HepG2 (cell line): ENCODE results near the gene PPP2R2C. TPM values are rescaled to one million over a fixed set of nuclear protein-coding genes. Genes with fewer than 3 reads are reported as not detected.

Experiments
- HBP1 ChIP-seq: IDR thresholded peaks from 2 replicates; pipeline ENCODE4 v1.6.1; 2016; ENCODE audit warnings: low read depth, control low read depth
- IRX3 ChIP-seq: sonication (generic); formaldehyde crosslinking; IDR thresholded peaks from 2 replicates; pipeline ENCODE4 v1.8.1; 2023; ENCODE audit warnings: mild to moderate bottlenecking, low read depth, missing genetic modification reagents, borderline replicate concordance
- MAZ ChIP-seq, 2 experiments: sonication (generic) in 1 of 2; formaldehyde crosslinking in 1 of 2; IDR thresholded peaks; 2 replicates each; pipeline versions ENCODE4 v1.5.0 to v1.6.1; 2012 to 2020; ENCODE audit warnings: low read depth in 2 of 2, mild to moderate bottlenecking in 2 of 2, borderline replicate concordance in 1 of 2, improper control_type of control experiment in 1 of 2, low read length in 1 of 2, missing genetic modification reagents in 1 of 2, moderate library complexity in 1 of 2
- MED8 ChIP-seq: sonication (generic); formaldehyde crosslinking; IDR thresholded peaks from 2 replicates; pipeline ENCODE4 v1.8.1; 2023; ENCODE audit warnings: mild to moderate bottlenecking, missing genetic modification reagents; ENCODE audit not compliant: insufficient replicate concordance
- MTF1 ChIP-seq: sonication (generic); formaldehyde crosslinking; IDR thresholded peaks from 2 replicates; pipeline ENCODE4 v1.5.0; 2020; ENCODE audit warnings: missing genetic modification reagents
- NCOA1 ChIP-seq: sonication (generic); formaldehyde crosslinking; IDR thresholded peaks from 2 replicates; pipeline ENCODE4 v1.9.0; 2021; ENCODE audit warnings: missing genetic modification reagents
- RFX5 ChIP-seq: IDR thresholded peaks from 2 replicates; pipeline ENCODE4 v1.6.1; 2011; ENCODE audit warnings: low read depth, low read length, improper control_type of control experiment
- SAP130 ChIP-seq: IDR thresholded peaks from 2 replicates; pipeline ENCODE4 v1.6.1; 2016; ENCODE audit warnings: low read depth
- SMAD3 ChIP-seq: sonication (generic); formaldehyde crosslinking; IDR thresholded peaks from 2 replicates; pipeline ENCODE4 v1.4.0; 2020; ENCODE audit warnings: missing genetic modification reagents
- TAF15 ChIP-seq: fragments of 200-400 bp; formaldehyde crosslinking; IDR thresholded peaks from one replicate; pipeline ENCODE4 v1.6.1; 2018; ENCODE audit warnings: mild to moderate bottlenecking, low read depth, low read length; ENCODE audit not compliant: poor library complexity, severe bottlenecking
- ZFY ChIP-seq: sonication (generic); formaldehyde crosslinking; IDR thresholded peaks from 2 replicates; pipeline ENCODE4 v1.4.0; 2020; ENCODE audit warnings: missing genetic modification reagents
- ZNF136 ChIP-seq: sonication (generic); formaldehyde crosslinking; IDR thresholded peaks from 2 replicates; pipeline ENCODE4 v1.8.1; 2022; ENCODE audit warnings: low read depth, mild to moderate bottlenecking, moderate library complexity, missing genetic modification reagents
- ZNF292 ChIP-seq: sonication (generic); formaldehyde crosslinking; IDR thresholded peaks from 2 replicates; pipeline ENCODE4 v1.8.1; 2022; ENCODE audit warnings: mild to moderate bottlenecking, low read depth, missing genetic modification reagents, borderline replicate concordance
- ZNF790 ChIP-seq: sonication (generic); formaldehyde crosslinking; IDR thresholded peaks from 2 replicates; pipeline ENCODE4 v1.8.0; 2022; ENCODE audit warnings: missing genetic modification reagents, mild to moderate bottlenecking, borderline replicate concordance
- polyA plus RNA-seq, 8 experiments: library from polyadenylated mRNA; depleted of rRNA in 3 of 8; stranded (reverse) in 7 of 8; unstranded in 1 of 8; fragments of >200 nt; fragmentation: Illumina TruSeq in 4 of 8; extraction: Trizol in 4 of 8; gene quantifications; 2 replicates each; pipeline versions ENCODE4 v1.2.1 to v1.2.3, GENCODE V29; 2011 to 2016; ENCODE audit warnings: low read depth in 4 of 8, missing spikeins in 1 of 8, mixed read lengths in 1 of 8; ENCODE audit not compliant: insufficient read depth in 1 of 8
- total RNA-seq, 5 experiments: library from RNA; depleted of rRNA; stranded (reverse); fragments of >200 nt; fragmentation: Illumina TruSeq; extraction: Trizol; gene quantifications; 2 replicates each; pipeline ENCODE4 v1.2.3, GENCODE V29; 2016; ENCODE audit warnings: low read depth in 1 of 5
- TF ChIP-seq, protein P1 (sequence below): sonication (generic); formaldehyde crosslinking; IDR thresholded peaks from 2 replicates; pipeline ENCODE4 v1.5.0; 2020; ENCODE audit warnings: missing genetic modification reagents
- TF ChIP-seq, protein P2 (sequence below): sonication (generic); formaldehyde crosslinking; IDR thresholded peaks from 2 replicates; pipeline ENCODE4 v1.4.0; 2020; ENCODE audit warnings: mild to moderate bottlenecking, missing genetic modification reagents
- TF ChIP-seq, protein P3 (sequence below): sonication (generic); formaldehyde crosslinking; conservative IDR thresholded peaks from 2 replicates; pipeline ENCODE4 v1.8.1; 2023; ENCODE audit warnings: missing genetic modification reagents

Gene PPP2R2C
- total and polyA plus RNA-seq, 2 of the 13 experiments (the other 11 are each of a cell fraction or from before 2014, with no cell fraction given): 0.60 to 8.6 TPM

GRCh38 chr4:6322761-6323566 is 149.4 kb downstream of the PPP2R2C start (continued):
- TF ChIP-seq, protein P1, sequence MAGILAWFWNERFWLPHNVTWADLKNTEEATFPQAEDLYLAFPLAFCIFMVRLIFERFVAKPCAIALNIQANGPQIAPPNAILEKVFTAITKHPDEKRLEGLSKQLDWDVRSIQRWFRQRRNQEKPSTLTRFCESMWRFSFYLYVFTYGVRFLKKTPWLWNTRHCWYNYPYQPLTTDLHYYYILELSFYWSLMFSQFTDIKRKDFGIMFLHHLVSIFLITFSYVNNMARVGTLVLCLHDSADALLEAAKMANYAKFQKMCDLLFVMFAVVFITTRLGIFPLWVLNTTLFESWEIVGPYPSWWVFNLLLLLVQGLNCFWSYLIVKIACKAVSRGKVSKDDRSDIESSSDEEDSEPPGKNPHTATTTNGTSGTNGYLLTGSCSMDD: no peak
- TF ChIP-seq IRX3 (CRISPR knock-in tag): no peak
- no peak for TF ChIP-seq TAF15
- no peak for TF ChIP-seq NCOA1 (CRISPR knock-in tag)
- TF ChIP-seq, protein P2, sequence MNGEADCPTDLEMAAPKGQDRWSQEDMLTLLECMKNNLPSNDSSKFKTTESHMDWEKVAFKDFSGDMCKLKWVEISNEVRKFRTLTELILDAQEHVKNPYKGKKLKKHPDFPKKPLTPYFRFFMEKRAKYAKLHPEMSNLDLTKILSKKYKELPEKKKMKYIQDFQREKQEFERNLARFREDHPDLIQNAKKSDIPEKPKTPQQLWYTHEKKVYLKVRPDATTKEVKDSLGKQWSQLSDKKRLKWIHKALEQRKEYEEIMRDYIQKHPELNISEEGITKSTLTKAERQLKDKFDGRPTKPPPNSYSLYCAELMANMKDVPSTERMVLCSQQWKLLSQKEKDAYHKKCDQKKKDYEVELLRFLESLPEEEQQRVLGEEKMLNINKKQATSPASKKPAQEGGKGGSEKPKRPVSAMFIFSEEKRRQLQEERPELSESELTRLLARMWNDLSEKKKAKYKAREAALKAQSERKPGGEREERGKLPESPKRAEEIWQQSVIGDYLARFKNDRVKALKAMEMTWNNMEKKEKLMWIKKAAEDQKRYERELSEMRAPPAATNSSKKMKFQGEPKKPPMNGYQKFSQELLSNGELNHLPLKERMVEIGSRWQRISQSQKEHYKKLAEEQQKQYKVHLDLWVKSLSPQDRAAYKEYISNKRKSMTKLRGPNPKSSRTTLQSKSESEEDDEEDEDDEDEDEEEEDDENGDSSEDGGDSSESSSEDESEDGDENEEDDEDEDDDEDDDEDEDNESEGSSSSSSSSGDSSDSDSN (CRISPR knock-in tag): peak; percentile 30; the same call in 1 of the 2 replicates
- no peak; the same call in 1 of the 2 replicates for TF ChIP-seq ZNF292
- TF ChIP-seq ZFY (CRISPR knock-in tag): peak; percentile 51
- TF ChIP-seq RFX5: no peak
- no peak; the same call in 1 of the 2 replicates for TF ChIP-seq MAZ (IDR thresholded peaks at IDR 0.05; ENCODE audit: borderline replicate concordance, low read depth, low read length)
- TF ChIP-seq MAZ (CRISPR knock-in tag; IDR thresholded peaks at IDR 0.05; ENCODE audit: low read depth): no peak
- no peak for TF ChIP-seq ZNF136 (CRISPR knock-in tag)
- TF ChIP-seq, protein P3, sequence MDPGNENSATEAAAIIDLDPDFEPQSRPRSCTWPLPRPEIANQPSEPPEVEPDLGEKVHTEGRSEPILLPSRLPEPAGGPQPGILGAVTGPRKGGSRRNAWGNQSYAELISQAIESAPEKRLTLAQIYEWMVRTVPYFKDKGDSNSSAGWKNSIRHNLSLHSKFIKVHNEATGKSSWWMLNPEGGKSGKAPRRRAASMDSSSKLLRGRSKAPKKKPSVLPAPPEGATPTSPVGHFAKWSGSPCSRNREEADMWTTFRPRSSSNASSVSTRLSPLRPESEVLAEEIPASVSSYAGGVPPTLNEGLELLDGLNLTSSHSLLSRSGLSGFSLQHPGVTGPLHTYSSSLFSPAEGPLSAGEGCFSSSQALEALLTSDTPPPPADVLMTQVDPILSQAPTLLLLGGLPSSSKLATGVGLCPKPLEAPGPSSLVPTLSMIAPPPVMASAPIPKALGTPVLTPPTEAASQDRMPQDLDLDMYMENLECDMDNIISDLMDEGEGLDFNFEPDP (CRISPR knock-in tag): no peak
- no peak for TF ChIP-seq HBP1 (CRISPR knock-in tag)
- TF ChIP-seq MED8: peak; percentile 74
- TF ChIP-seq SAP130 (CRISPR knock-in tag): peak; percentile 68; the same call in 1 of the 2 replicates
- no peak for TF ChIP-seq MTF1 (CRISPR knock-in tag)
- no peak for TF ChIP-seq ZNF790 (CRISPR knock-in tag)
- peak; percentile 32; the same call in 1 of the 2 replicates for TF ChIP-seq SMAD3 (CRISPR knock-in tag)
